Measurements from ENCODE around the gene USP33. TPM values are rescaled to one million over a fixed set of nuclear protein-coding genes. Genes with fewer than 3 reads are reported as not detected.
"Not testable (repeated sequence)": the region's sequence is repeated elsewhere in the genome, so short reads cannot be mapped to it uniquely, and the experiment has no call there.

Gene USP33
- total and polyA plus RNA-seq, 11 donors = 17.1 to 40.5 (median 27.8) TPM

DNA sequence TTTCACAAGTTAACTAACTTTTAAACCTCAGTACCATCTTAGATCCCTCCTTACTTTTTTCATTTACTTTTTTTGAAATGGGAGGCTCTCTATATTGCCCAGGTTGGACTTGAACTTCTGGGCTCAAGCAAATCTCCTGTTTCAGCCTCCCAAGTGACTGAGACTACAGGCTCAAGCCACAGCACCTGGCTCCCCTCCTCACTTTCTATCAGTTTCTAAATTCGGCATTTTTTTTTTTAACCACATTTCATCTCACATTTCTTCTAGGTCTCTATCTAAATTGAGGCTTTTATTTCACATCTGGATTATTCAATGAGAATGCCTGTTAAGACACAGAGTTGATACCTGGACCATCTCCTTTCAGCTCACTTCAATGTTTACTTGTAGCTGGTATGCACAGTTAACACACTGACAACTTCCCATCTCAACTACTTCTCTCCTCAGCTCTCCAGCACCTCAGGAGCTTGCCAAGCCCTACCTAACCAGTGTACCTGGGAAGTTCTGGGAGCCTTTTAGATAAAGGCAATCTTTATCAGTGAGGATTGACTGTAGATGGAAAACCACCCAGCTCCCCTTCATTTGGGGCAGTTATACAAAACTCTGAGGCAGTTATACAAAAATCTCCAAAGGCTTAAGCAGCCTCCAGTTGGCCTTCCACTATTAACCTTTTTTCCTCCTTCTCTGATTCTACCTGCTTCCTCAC, 3.4 kb downstream of the USP33 start:
- Histone ChIP-seq H3K27ac (no peak overlapping the region), H3K9me3 (no peaks in the 10 kb centered on the region), H3K27me3 (no peaks in the 10 kb centered on the region), H3K36me3 (no peaks in the 10 kb centered on the region), H3K4me3 (no peak overlapping the region), H3K4me1 (peaks cover 3 to 47% (median 28%) of the 10 kb centered on the region in 12 donors)
- TF ChIP-seq POLR2A (IDR thresholded peaks at IDR 0.05) = no peak
- TF ChIP-seq, protein P1, sequence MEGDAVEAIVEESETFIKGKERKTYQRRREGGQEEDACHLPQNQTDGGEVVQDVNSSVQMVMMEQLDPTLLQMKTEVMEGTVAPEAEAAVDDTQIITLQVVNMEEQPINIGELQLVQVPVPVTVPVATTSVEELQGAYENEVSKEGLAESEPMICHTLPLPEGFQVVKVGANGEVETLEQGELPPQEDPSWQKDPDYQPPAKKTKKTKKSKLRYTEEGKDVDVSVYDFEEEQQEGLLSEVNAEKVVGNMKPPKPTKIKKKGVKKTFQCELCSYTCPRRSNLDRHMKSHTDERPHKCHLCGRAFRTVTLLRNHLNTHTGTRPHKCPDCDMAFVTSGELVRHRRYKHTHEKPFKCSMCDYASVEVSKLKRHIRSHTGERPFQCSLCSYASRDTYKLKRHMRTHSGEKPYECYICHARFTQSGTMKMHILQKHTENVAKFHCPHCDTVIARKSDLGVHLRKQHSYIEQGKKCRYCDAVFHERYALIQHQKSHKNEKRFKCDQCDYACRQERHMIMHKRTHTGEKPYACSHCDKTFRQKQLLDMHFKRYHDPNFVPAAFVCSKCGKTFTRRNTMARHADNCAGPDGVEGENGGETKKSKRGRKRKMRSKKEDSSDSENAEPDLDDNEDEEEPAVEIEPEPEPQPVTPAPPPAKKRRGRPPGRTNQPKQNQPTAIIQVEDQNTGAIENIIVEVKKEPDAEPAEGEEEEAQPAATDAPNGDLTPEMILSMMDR (IDR thresholded peaks at IDR 0.05) = no peak
- 76 to 88% (median 78%) methylated on average over 1 of the region's 1 CpG for WGBS, 4 donors
- DNase-seq = no peak
- intact Hi-C loops (cut with DNase I) = no loop called here
- no peak for ATAC-seq

DNA sequence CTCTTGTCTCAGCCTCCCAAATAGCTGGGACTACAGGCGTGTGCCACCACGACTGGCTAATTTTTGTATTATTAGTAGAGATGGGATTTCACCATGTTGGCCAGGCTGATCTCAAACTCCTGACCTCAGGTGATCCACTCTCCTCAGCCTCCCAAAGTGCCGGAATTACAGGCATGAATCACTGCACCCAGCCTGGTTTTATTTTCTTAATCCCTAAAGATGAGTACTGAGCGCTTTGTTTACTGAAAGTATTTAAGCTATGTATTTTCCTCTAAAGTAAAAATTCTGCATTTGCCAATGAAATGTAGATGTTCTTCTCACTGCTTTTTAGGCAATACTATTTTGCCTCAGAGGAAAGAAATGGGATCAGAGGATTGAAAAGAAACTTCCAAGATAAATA, 10.2 kb downstream of the USP33 start:
- DNase-seq; ATAC-seq; H3K9me3 ChIP-seq; intact Hi-C loops (cut with DNase I); H3K27ac ChIP-seq; H3K36me3 ChIP-seq; H3K27me3 ChIP-seq; H3K4me3 ChIP-seq: not testable (repeated sequence)
- H3K4me1 ChIP-seq = peaks cover 0 to 20% (median 11%) of the 10 kb centered on the region in 12 donors
- WGBS, 4 donors = 97 to 98% (median 98%) methylated on average over 4 of the region's 4 CpGs

DNA sequence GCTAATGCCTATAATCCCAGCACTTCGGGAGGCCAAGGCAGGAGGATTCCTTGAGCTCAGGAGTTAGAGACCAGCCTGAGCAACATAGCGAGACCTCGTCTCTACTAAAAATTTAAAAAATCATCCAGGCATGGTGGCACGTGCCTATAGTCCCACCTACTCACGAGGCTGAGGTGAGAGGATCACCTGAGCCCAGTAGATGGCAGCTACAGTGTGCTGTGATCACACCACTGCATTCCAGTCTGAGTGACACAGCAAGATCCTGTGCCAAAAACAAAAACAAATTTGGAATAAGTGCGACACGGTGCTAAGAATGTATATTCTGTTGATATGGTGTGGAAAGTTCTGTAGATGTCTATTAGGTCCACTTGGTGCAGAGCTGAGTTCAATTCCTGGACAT, 15.1 kb downstream of the USP33 start:
- Histone ChIP-seq H3K27ac (no peak overlapping the region), H3K4me3 (no peak overlapping the region), H3K4me1 (peaks cover 0 to 29% (median 10%) of the 10 kb centered on the region in 12 donors), H3K27me3 (no peaks in the 10 kb centered on the region), H3K9me3 (no peaks in the 10 kb centered on the region), H3K36me3 (peaks cover 0 to 16% (median 10%) of the 10 kb centered on the region in 9 donors)
- peak in 1 of 4 donors; percentile 41 for ATAC-seq
- 74 to 77% (median 76%) methylated on average over 7 of the region's 7 CpGs for WGBS, 4 donors
- TF ChIP-seq POLR2A (IDR thresholded peaks at IDR 0.05) = no peak
- TF ChIP-seq, protein P1 (IDR thresholded peaks at IDR 0.05) = no peak
- DNase-seq = no peak
- intact Hi-C loops (cut with DNase I) = no loop called here

DNA sequence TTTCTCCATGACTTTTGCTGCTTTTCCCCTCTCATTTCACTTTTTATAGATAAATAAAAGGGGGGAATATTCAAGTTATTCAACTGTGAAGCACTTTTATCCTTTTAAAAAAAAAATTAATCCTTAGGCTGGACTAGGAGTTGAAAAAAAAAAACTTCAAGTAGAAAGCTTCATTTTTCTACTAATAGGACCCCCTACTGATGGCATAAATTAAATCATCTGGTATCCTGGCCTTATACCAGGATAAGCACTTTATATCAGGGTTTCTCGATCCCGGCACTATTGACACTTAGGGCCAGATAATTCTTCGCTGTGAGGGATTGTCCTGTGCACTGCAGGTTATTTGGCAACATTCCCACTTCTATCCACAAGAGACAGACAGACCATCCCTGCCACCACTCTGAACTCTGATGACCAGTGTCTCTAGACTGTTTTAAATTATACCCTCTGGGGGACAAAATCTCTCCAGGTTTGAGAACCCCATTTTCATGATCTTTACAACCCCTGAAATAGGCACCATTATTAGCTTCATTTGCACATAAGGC, 17.6 kb downstream of the USP33 start:
- TF ChIP-seq, protein P1 (IDR thresholded peaks at IDR 0.05) = no peak
- no peak for TF ChIP-seq POLR2A (IDR thresholded peaks at IDR 0.05)
- Histone ChIP-seq H3K9me3 (no peaks in the 10 kb centered on the region), H3K27me3 (no peaks in the 10 kb centered on the region), H3K27ac (no peak overlapping the region), H3K4me3 (no peak overlapping the region), H3K36me3 (peaks cover 0 to 41% (median 33%) of the 10 kb centered on the region in 9 donors), H3K4me1 (peaks cover 0 to 11% (median 2%) of the 10 kb centered on the region in 12 donors)
- WGBS, 4 donors = 36 to 57% (median 51%) methylated on average over 3 of the region's 3 CpGs
- intact Hi-C loops (cut with DNase I) = no loop called here
- DNase-seq = no peak
- ATAC-seq = peak in 2 of 4 donors; percentile 45 to 46

Data from heart left ventricle (tissue), 16 donors.